22Rv1 (cell line): ENCODE measurements around the gene WDR33.

Source experiments
- CTCF ChIP-seq: fragments of 450-650 bp; IDR thresholded peaks from 2 replicates; pipeline ENCODE4 v1.5.1; 2017; ENCODE audit warnings: mild to moderate bottlenecking
- ZFX ChIP-seq: fragments of 450-650 bp; IDR thresholded peaks from 2 replicates; pipeline ENCODE4 v1.6.1; 2017; ENCODE audit warnings: antibody characterized with exemption, borderline replicate concordance

GRCh38 chr2:127840893-127841292 is 29.9 kb upstream of the WDR33 start:
- TF ChIP-seq CTCF (no peak), ZFX (no peak)
